Subcutaneous abdominal adipose tissue (tissue), 5 donors: ENCODE measurements around the gene SLC23A2.

ENCODE experiments used
- H3K27ac ChIP-seq: one replicate; pipeline ENCODE4 v1.7.0; 2013; ENCODE audit warnings: low read depth, mild to moderate bottlenecking, inconsistent platforms, low read length, moderate library complexity
- H3K27me3 ChIP-seq, 5 donors: one replicate each; pipeline ENCODE4 v1.7.0; 2013; ENCODE audit warnings: low read length in 5 of 5, inconsistent platforms in 1 of 5; ENCODE audit not compliant: control insufficient read depth in 5 of 5, insufficient read depth in 4 of 5
- H3K36me3 ChIP-seq, 5 donors: one replicate each; pipeline ENCODE4 v1.7.0; 2013; ENCODE audit warnings: low read length in 5 of 5; ENCODE audit not compliant: control insufficient read depth in 5 of 5, insufficient read depth in 5 of 5
- H3K4me1 ChIP-seq, 5 donors: one replicate each; pipeline ENCODE4 v1.7.0; 2013; ENCODE audit warnings: low read length in 5 of 5, mild to moderate bottlenecking in 3 of 5, moderate library complexity in 1 of 5; ENCODE audit not compliant: control insufficient read depth in 5 of 5, insufficient read depth in 5 of 5
- H3K4me3 ChIP-seq, 5 donors: one replicate each; pipeline ENCODE4 v1.7.0; 2013; ENCODE audit warnings: low read length in 5 of 5, low read depth in 1 of 5
- H3K9ac ChIP-seq, 5 donors: one replicate each; pipeline ENCODE4 v1.7.0; 2013; ENCODE audit warnings: low read length in 5 of 5, mild to moderate bottlenecking in 4 of 5, moderate library complexity in 3 of 5
- H3K9me3 ChIP-seq, 5 donors: one replicate each; pipeline ENCODE4 v1.7.0; 2013; ENCODE audit warnings: low read length in 5 of 5; ENCODE audit not compliant: control insufficient read depth in 5 of 5
- donor health status: healthy.
- donor health status: healthy.
- donor health status: healthy.
- donor health status: healthy.
- donor health status: healthy.

The SLC23A2 gene

DNA sequence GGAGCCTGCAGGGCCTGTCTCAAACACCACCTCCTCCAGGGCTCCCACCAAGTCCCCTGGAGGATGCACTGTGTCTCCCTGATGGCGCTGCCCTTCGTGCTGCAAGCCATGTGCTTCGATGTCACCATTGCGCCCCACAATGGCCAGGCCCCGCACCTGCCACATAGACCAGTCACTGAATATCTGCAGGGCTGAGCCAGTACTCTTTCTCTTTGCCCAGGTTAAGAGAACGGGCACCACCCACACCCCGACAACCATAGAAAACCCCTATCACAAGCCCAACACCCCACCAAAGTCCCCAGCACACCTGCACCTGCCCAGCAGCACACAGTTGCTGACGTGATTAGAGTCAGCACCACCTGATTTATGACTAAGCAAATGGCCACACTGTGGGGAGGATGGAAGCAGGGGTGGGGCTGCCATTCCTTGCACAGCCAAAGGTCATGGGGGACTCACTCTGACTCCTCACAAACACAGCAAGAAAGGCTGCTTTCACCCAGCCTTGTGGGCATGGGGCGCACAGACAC is 104.3 kb downstream of the SLC23A2 start:
- no peak overlapping the region for H3K9ac ChIP-seq

DNA sequence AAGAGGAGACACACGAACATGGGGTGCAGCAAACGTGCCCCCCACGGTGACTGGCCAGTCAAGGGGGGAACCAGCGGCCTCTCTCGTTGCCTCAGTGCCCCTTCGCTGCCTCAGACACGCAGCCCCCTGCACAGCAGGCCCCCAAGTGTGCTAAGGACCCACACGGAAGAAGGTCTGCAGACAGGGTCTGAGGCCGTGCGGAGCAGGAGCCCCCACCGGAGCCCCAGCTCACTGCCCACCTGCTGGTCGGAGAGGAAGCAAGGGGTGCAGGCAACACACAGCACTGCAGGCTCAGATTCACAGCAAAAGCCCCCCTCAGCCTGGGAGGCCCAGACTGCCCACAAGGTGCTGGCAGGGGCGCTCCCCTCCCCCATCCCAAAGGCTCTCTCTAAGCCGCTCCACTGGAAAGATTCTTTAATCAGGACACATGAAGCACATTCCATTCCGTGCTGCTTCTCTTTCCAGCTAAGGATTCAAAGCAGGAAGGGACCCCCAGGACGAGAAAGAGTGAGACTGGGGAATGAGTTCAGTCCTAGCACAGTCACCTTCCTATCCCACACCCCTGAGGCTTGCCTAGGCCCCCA is 105.1 kb downstream of the SLC23A2 start:
- peaks cover 0 to 43% (median 16%) of the 10 kb centered on the region in 5 donors for H3K36me3 ChIP-seq
- H3K27me3 ChIP-seq: no peaks in the 10 kb centered on the region
- H3K4me1 ChIP-seq: peaks cover 9 to 22% (median 11%) of the 10 kb centered on the region in 5 donors
- H3K4me3 ChIP-seq: no peak overlapping the region
- H3K27ac ChIP-seq: no peak overlapping the region
- no peak overlapping the region for H3K9ac ChIP-seq
- no peaks in the 10 kb centered on the region for H3K9me3 ChIP-seq

More for the DNA sequence above, 104.3 kb downstream of the SLC23A2 start:
- Histone ChIP-seq H3K27me3 (no peaks in the 10 kb centered on the region), H3K27ac (no peak overlapping the region), H3K4me3 (no peak overlapping the region), H3K36me3 (peaks cover 0 to 43% (median 22%) of the 10 kb centered on the region in 5 donors), H3K4me1 (peaks cover 9 to 22% (median 11%) of the 10 kb centered on the region in 5 donors), H3K9me3 (no peaks in the 10 kb centered on the region)

DNA sequence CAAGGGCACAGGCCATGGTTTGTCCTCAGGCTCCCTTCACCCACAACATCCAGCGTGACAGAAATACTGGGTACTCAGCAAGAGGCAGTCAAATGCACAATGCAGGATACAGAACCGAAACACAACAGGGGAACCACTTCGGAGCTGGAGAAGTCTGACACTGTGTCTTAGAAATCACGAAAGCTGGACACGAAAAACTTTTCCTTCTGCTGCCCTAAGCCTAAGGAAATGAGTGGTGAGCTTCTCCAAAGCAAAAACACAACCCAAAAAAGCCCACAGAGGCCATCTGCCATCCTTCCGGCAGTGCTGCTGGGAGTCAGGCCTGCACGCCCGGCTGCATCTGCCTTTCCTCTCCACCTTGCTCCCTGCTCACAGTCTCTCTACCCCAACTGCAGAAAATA is 106.3 kb downstream of the SLC23A2 start:
- Histone ChIP-seq H3K4me1 (peaks cover 9 to 22% (median 11%) of the 10 kb centered on the region in 5 donors), H3K36me3 (peaks cover 0 to 44% (median 16%) of the 10 kb centered on the region in 5 donors), H3K9me3 (no peaks in the 10 kb centered on the region), H3K4me3 (no peak overlapping the region), H3K27me3 (no peaks in the 10 kb centered on the region), H3K9ac (no peak overlapping the region), H3K27ac (no peak overlapping the region)

DNA sequence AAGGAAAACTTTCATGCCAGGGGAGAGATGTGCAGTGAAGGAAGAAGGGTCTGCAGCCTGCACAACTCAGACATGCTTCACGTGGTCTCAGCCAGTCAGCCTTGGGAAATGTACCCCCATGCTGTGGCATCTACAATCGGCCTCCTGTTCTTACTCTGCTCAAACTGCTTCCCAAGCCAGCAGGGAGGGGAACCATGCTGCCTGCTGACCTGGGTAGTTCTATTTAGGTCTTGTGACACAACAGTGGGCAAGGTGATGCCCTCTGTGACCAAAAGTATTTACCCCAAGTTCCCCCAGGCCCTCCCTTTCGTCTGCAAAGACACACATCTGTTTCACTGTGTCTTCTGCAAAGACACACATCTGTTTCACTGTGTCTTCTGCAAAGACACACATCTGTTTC is 106.9 kb downstream of the SLC23A2 start:
- no peak overlapping the region for H3K4me3 ChIP-seq
- H3K9me3 ChIP-seq: no peaks in the 10 kb centered on the region
- peaks cover 0 to 48% (median 18%) of the 10 kb centered on the region in 5 donors for H3K36me3 ChIP-seq
- H3K9ac ChIP-seq: no peak overlapping the region
- H3K4me1 ChIP-seq: peaks cover 9 to 22% (median 11%) of the 10 kb centered on the region in 5 donors
- no peak overlapping the region for H3K27ac ChIP-seq
- no peaks in the 10 kb centered on the region for H3K27me3 ChIP-seq

DNA sequence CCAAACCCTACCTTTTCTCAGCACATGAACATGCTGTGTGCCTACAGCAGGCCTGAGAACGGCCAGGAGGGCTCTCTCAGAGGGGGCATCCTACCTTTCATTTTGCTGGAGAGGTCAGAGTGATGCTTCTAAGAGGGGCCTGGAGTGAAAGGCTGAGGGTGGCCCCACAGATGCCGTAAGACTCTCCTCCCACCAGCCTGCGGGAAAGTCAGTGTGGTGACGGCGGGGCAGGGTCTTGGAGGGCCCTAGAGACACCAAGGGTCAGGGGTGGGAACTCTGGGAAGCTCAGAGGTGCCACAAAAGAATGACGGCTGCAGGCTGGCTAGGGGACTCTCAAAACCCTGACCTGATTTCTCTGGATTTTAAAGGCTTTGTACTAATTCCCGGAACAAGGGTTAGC is 107.6 kb downstream of the SLC23A2 start:
- Histone ChIP-seq H3K36me3 (peaks cover 0 to 49% (median 19%) of the 10 kb centered on the region in 5 donors), H3K9me3 (no peaks in the 10 kb centered on the region), H3K4me3 (no peak overlapping the region), H3K9ac (no peak overlapping the region), H3K27ac (no peak overlapping the region), H3K27me3 (no peaks in the 10 kb centered on the region), H3K4me1 (peaks cover 5 to 15% (median 7%) of the 10 kb centered on the region in 5 donors)

DNA sequence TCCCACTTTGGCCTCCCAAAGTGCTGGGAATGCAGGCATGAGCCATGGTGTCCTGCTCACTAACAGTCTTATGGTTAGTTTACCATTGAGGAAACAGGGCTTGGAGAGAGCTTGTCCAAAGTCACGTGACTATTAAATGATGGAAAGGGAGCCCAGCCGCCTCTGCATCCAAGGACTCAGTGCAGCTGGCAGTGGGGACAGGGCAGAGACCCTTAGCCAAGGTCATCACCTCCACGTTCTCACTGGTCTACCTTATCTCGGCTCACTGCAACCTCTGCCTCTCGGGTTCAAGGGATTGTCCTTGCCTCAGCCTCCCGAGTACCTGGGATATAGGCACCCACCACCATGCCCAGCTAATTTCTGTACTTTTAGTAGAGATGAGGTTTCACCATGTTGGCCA is 109.3 kb downstream of the SLC23A2 start:
- H3K9ac ChIP-seq: no peak overlapping the region
- no peak overlapping the region for H3K27ac ChIP-seq
- H3K9me3 ChIP-seq: no peaks in the 10 kb centered on the region
- H3K4me3 ChIP-seq: no peak overlapping the region
- peaks cover 0 to 51% (median 22%) of the 10 kb centered on the region in 5 donors for H3K36me3 ChIP-seq
- H3K4me1 ChIP-seq: peaks cover 0 to 6% (median 0%) of the 10 kb centered on the region in 5 donors
- H3K27me3 ChIP-seq: no peaks in the 10 kb centered on the region

DNA sequence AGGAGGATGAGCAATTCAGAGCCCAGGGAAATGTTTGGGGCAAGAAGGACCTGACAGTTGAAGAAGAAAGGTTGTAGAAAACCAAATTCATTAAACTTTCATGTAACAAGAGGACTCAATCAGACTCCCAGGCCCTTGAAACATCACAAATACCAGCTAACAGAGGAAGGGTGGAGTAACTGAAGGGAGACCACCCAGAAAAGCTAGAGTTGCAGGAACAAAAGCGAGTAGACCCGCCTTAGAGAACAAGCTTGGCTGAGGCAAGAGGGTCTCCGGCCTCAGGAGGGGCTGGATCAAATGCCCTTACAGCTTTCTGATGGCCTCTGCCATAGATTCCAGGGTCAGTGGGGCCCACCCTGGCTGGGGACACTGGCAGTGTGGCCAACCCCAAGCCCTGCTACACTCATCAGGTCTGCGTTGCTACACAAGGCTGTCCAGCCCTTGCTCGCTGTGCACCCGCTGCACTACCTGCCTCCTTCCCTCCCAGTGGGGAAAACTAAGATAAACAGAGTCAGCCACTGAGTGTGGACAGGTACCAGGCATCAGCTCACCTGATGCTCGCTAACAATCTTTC is 110.0 kb downstream of the SLC23A2 start:
- Histone ChIP-seq H3K4me1 (peaks cover 0 to 6% (median 0%) of the 10 kb centered on the region in 5 donors), H3K27ac (no peak overlapping the region), H3K4me3 (no peak overlapping the region), H3K27me3 (no peaks in the 10 kb centered on the region), H3K9ac (no peak overlapping the region), H3K36me3 (peaks cover 0 to 49% (median 19%) of the 10 kb centered on the region in 5 donors), H3K9me3 (no peaks in the 10 kb centered on the region)

DNA sequence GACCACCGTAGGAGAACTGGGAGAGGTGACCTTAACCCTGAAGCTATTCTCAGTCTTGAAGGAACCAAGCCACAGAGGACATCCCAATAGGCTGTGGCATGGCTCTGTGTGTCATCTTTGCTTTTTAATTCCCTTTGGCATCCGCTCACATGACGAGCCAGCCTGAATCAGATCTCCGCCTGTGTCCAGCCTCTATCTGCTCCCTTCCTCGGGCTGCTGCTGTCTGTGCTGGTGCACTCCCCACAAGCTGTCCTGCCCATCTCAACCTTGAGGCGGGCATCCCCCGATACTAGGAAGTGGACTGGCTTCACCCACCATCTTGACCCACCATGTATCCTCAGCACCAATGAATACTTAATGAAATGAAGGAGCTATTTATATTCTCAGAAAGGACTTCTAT is 111.9 kb downstream of the SLC23A2 start:
- H3K9me3 ChIP-seq: no peaks in the 10 kb centered on the region
- H3K27me3 ChIP-seq: no peaks in the 10 kb centered on the region
- peaks cover 0 to 47% (median 22%) of the 10 kb centered on the region in 5 donors for H3K36me3 ChIP-seq
- H3K9ac ChIP-seq: no peak overlapping the region
- peaks cover 0 to 3% (median 0%) of the 10 kb centered on the region in 5 donors for H3K4me1 ChIP-seq
- H3K4me3 ChIP-seq: no peak overlapping the region
- no peak overlapping the region for H3K27ac ChIP-seq

DNA sequence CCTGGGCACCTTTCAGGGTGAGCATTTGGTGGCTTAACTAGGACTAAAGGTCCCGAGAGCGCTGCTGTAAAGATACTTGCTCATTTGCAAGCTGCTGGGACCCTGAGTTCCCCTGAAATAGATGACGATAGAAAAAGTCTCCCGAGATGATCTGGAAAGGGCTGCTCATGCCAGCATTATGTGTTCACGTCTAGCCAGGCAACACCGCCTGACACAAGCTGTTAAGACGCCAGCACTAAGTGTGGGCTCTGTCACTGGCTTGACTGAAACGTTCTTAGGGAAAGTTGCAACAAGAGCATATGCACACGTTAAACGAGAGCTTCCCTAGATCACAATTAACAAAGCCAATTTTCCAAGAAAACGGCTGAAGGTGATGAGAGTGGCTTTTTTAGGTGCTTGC is 113.7 kb downstream of the SLC23A2 start:
- Histone ChIP-seq H3K36me3 (peaks cover 0 to 60% (median 35%) of the 10 kb centered on the region in 5 donors), H3K27me3 (no peaks in the 10 kb centered on the region), H3K9me3 (no peaks in the 10 kb centered on the region), H3K4me3 (no peak overlapping the region), H3K9ac (no peak overlapping the region), H3K4me1 (no peaks in the 10 kb centered on the region), H3K27ac (no peak overlapping the region)

DNA sequence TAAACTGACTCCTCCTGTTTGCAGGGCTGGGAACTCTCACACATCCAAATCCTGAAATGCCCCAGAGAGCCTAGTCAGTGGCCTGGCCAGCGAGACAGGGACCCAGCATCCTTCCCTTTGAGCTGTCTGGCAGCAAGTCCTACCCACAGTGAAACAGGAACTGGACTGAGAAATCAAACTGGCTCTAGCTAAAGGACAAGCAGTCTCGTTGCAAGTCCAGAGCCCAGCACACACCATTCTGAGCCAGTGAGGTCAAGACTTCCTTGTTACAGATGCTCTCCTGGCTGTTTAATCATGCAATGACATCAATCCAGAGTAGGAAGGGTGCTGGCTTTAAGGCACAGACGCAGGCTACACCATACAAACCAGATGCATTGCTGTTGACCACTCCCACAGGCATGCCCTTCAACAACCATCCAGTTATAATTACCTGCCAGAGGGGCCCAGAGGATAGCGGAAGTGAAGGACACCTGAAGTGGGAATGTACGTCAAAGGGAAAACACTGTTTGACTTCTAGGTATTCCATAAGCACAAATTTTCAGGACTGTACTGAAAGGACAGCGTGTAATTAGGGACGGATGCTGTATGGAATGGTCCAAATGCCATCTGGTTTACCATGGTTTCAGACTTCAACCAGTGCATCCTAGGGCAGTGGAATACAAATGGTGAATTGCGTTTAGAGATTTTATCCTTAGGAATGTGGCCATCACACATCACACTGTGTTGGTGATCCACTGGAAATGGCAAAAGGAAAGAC is 114.4 kb downstream of the SLC23A2 start:
- Histone ChIP-seq H3K27ac (no peak overlapping the region), H3K9me3 (no peaks in the 10 kb centered on the region), H3K27me3 (no peaks in the 10 kb centered on the region), H3K9ac (no peak overlapping the region), H3K4me3 (no peak overlapping the region), H3K36me3 (peaks cover 0 to 59% (median 38%) of the 10 kb centered on the region in 5 donors), H3K4me1 (no peaks in the 10 kb centered on the region)
